ENCODE results near the gene SKP1.

DNA sequence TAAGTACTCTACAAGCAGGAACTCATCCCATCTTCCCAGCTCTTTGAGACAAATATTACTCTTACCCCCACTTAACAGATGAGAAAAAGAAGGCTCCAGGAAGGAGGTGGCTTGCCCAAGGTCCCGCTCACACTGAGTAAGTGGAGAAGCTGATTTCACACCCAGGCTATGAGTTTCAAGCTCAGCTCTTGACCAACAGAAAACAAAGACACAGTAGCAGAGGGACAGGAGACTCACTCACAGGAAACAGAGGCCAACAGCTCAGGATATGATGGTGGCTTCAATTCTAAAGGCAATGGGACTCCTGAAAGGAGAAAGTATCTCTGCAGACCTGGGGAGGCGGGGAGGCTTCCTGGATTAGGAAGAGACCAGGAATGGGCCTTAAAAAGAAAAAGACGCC is 69.0 kb downstream of the SKP1 start:
- TF ChIP-seq, protein P1, sequence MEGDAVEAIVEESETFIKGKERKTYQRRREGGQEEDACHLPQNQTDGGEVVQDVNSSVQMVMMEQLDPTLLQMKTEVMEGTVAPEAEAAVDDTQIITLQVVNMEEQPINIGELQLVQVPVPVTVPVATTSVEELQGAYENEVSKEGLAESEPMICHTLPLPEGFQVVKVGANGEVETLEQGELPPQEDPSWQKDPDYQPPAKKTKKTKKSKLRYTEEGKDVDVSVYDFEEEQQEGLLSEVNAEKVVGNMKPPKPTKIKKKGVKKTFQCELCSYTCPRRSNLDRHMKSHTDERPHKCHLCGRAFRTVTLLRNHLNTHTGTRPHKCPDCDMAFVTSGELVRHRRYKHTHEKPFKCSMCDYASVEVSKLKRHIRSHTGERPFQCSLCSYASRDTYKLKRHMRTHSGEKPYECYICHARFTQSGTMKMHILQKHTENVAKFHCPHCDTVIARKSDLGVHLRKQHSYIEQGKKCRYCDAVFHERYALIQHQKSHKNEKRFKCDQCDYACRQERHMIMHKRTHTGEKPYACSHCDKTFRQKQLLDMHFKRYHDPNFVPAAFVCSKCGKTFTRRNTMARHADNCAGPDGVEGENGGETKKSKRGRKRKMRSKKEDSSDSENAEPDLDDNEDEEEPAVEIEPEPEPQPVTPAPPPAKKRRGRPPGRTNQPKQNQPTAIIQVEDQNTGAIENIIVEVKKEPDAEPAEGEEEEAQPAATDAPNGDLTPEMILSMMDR (conservative IDR thresholded peaks at IDR 0.05; ENCODE audit: low read depth, low read length) = no peak
- no peak for TF ChIP-seq EZH2 (IDR thresholded peaks at IDR 0.05; ENCODE audit: low read length, unreplicated experiment)

All from PC-3 (cell line).